ENCODE results near the gene MARCHF3.

- no peak for TF ChIP-seq CTCF (IDR thresholded peaks at IDR 0.05; ENCODE audit: low read length)
- TF ChIP-seq EZH2 (optimal IDR thresholded peaks at IDR 0.05; ENCODE audit: low read depth, low read length) = no peak
- no peak for TF ChIP-seq EZH2phosphoT487 (IDR thresholded peaks at IDR 0.05; ENCODE audit: low read length)
These were observed 21.2 kb upstream of the MARCHF3 start for GRCh38 chr5:127051591-127051990.

Measured in MM.1S (cell line).